GM12892 (cell line): ENCODE data around the gene KRTAP10-7.

Experiments used
- POLR2A ChIP-seq: IDR thresholded peaks from 2 replicates; pipeline ENCODE4 v1.6.1; 2011; ENCODE audit warnings: low read depth, low read length, control low read depth
- POLR2AphosphoS5 ChIP-seq: IDR thresholded peaks from 2 replicates; pipeline ENCODE4 v1.6.1; 2011; ENCODE audit warnings: low read depth, low read length, control low read depth

- TF ChIP-seq POLR2A (no peak), POLR2AphosphoS5 (no peak)
Observed at GRCh38 chr21:44578371-44579055, 21.9 kb upstream of the KRTAP10-7 start.
